Right lung (tissue), 10 donors: ENCODE results near the gene C6orf47. TPM values are rescaled to one million over a fixed set of nuclear protein-coding genes. Genes with fewer than 3 reads are reported as not detected.
A peak's percentile ranks its signal among the peaks of the same experiment; 100 is the strongest.
"Not testable (repeated sequence)": the region's sequence is repeated elsewhere in the genome, so short reads cannot be mapped to it uniquely, and the experiment has no call there.

ENCODE experiments used
- DNase-seq, 2 donors: peaks; one replicate each; pipeline ENCODE4 v3.0.0-alpha.2; 2013
- long read RNA-seq, 8 donors: transcript quantifications; one replicate each; lab custom pipeline, GENCODE V29; 2026
- polyA plus RNA-seq, 5 donors: library from polyadenylated mRNA; unstranded; fragments of 120-200 nt; gene quantifications; one replicate each; pipeline versions ENCODE4 v1.2.1 to v1.2.3, GENCODE V29; 2013; ENCODE audit warnings: inconsistent platforms in 1 of 5, low replicate concordance in 1 of 5; ENCODE audit not compliant: insufficient read length in 5 of 5, insufficient read depth in 1 of 5

Gene C6orf47
- 10 to 100 TPM; 15.3 to 19.6 (median 16.6) TPM for polyA plus RNA-seq
- long read RNA-seq, donor 1, transcript C6orf47-202 (1 exons, 2,475 nt): major isoform, 32 of 32 reads
- long read RNA-seq, donor 1, partial matches to known transcripts: 0 of 32 reads
- long read RNA-seq, donor 1, other reads (novel, unspliced or antisense): 0 of 32 reads
- long read RNA-seq, donor 2, transcript C6orf47-202 (1 exons, 2,475 nt): major isoform, 15 of 15 reads
- long read RNA-seq, donor 2, partial matches to known transcripts: 0 of 15 reads
- long read RNA-seq, donor 2, other reads (novel, unspliced or antisense): 0 of 15 reads
- long read RNA-seq, donor 3, transcript C6orf47-202 (1 exons, 2,475 nt): major isoform, 19 of 19 reads
- long read RNA-seq, donor 3, partial matches to known transcripts: 0 of 19 reads
- long read RNA-seq, donor 3, other reads (novel, unspliced or antisense): 0 of 19 reads
- long read RNA-seq, donor 4, transcript C6orf47-202 (1 exons, 2,475 nt): major isoform, 7 of 7 reads
- long read RNA-seq, donor 4, partial matches to known transcripts: 0 of 7 reads
- long read RNA-seq, donor 4, other reads (novel, unspliced or antisense): 0 of 7 reads
- long read RNA-seq, donor 5, transcript C6orf47-202 (1 exons, 2,475 nt): major isoform, 37 of 37 reads
- long read RNA-seq, donor 5, partial matches to known transcripts: 0 of 37 reads
- long read RNA-seq, donor 5, other reads (novel, unspliced or antisense): 0 of 37 reads
- long read RNA-seq, donor 6, transcript C6orf47-202 (1 exons, 2,475 nt): major isoform, 25 of 25 reads
- long read RNA-seq, donor 6, partial matches to known transcripts: 0 of 25 reads
- long read RNA-seq, donor 6, other reads (novel, unspliced or antisense): 0 of 25 reads
- long read RNA-seq, donor 7, transcript C6orf47-202 (1 exons, 2,475 nt): major isoform, 22 of 22 reads
- long read RNA-seq, donor 7, partial matches to known transcripts: 0 of 22 reads
- long read RNA-seq, donor 7, other reads (novel, unspliced or antisense): 0 of 22 reads
- long read RNA-seq, donor 8, transcript C6orf47-202 (1 exons, 2,475 nt): major isoform, 8 of 8 reads
- long read RNA-seq, donor 8, partial matches to known transcripts: 0 of 8 reads
- long read RNA-seq, donor 8, other reads (novel, unspliced or antisense): 0 of 8 reads

- peak; percentile 83 to 84 for DNase-seq
Observed at GRCh38 chr6:31660381-31661261, at the start of gene C6orf47. Gene C6orf47, minus strand, starts transcription at chr6:31660778. Its CDS starts 831 bp downstream, at chr6:31659947.

- not testable (repeated sequence) for DNase-seq
Observed at GRCh38 chr6:31709157-31709556, 48.6 kb upstream of the C6orf47 start.

GRCh38 chr6:31708224-31708623 is 47.6 kb upstream of the C6orf47 start:
- no peak for DNase-seq

GRCh38 chr6:31707701-31708100 is 47.1 kb upstream of the C6orf47 start:
- no peak for DNase-seq

- DNase-seq: no peak
Observed at GRCh38 chr6:31706599-31706998, 46.0 kb upstream of the C6orf47 start, which contains the start of gene LY6G6F. Gene LY6G6F, plus strand, starts transcription at chr6:31706866. Its CDS starts 41 bp downstream, at chr6:31706907.

- no peak for DNase-seq
Observed at GRCh38 chr6:31705931-31706330, 45.4 kb upstream of the C6orf47 start.

- DNase-seq: peak; percentile 99
Observed at GRCh38 chr6:31702819-31703716, 42.5 kb upstream of the C6orf47 start, which contains the start of gene ABHD16A. Gene ABHD16A, minus strand, starts transcription at chr6:31703324. Its CDS starts 43 bp downstream, at chr6:31703281.

- DNase-seq: peak in 1 of 2 donors; percentile 23
Observed at GRCh38 chr6:31702405-31702818, 41.8 kb upstream of the C6orf47 start.

GRCh38 chr6:31701666-31702404 is 41.3 kb upstream of the C6orf47 start:
- no peak for DNase-seq

- no peak for DNase-seq
Observed at GRCh38 chr6:31700740-31701401, 40.3 kb upstream of the C6orf47 start.

GRCh38 chr6:31697555-31697954 is 37.0 kb upstream of the C6orf47 start:
- DNase-seq: no peak

- DNase-seq: no peak
Observed at GRCh38 chr6:31693535-31693934, 33.0 kb upstream of the C6orf47 start.

- no peak for DNase-seq
Observed at GRCh38 chr6:31692886-31693285, 32.3 kb upstream of the C6orf47 start.

- DNase-seq: no peak
Observed at GRCh38 chr6:31692353-31692752, 31.8 kb upstream of the C6orf47 start.

GRCh38 chr6:31691564-31692108 is 31.1 kb upstream of the C6orf47 start:
- no peak for DNase-seq

GRCh38 chr6:31691078-31691463 is 30.5 kb upstream of the C6orf47 start:
- DNase-seq: no peak

- DNase-seq: no peak
Observed at GRCh38 chr6:31690231-31691077, 29.9 kb upstream of the C6orf47 start.
